ENCODE measurements around the gene FIGN. TPM values are rescaled to one million over a fixed set of nuclear protein-coding genes. Genes with fewer than 3 reads are reported as not detected.

The FIGN gene
- total and polyA plus RNA-seq, 2 of the 8 experiments (the other 6 are each of a cell fraction or from before 2014, with no cell fraction given): 5.0 to 22.8 TPM

DNA sequence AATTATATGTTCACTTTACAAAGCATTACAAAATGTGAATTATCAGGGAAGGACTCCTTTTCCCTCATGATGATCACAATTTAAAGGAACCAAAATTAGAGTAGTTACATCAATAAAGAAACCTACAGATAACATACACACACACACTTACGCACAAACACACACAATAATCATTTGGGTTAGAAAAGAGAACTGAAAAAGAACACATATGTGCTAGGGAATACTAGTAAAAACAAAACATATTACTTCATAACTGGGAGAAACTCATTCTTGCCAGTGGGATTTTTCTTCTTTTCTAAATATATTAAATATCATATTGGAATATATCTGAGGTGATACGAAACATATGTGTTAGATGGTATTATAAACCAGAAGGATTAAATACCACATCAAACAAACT lies 42.3 kb downstream of the FIGN start:
- Histone ChIP-seq H2BK120ac (replicated peaks; ENCODE audit: low read depth, low read length) (no peak overlapping the region), H2AFZ (ENCODE audit: low read length) (no peak overlapping the region), H4K8ac (ENCODE audit: extremely low read depth, insufficient read depth, low read length) (no peak overlapping the region), H2BK5ac (ENCODE audit: low read depth, low read length) (no peak overlapping the region), H3K9me3 (ENCODE audit: insufficient read depth in 2 of 2, low read depth in 1 of 2, low read length in 1 of 2) (no peaks in the 10 kb centered on the region), H3K27me3 (replicated peaks in 1 of 4; ENCODE audit: control insufficient read depth in 3 of 4, extremely low read depth in 1 of 4, insufficient read depth in 3 of 4, low read length in 3 of 4) (no peaks in the 10 kb centered on the region), H3K4me1 (replicated peaks in 1 of 4; ENCODE audit: control insufficient read depth in 3 of 4, insufficient read depth in 4 of 4, low read length in 3 of 4) (peaks cover 0 to 17% (median 12%) of the 10 kb centered on the region in 4 experiments; a peak in 5 of 7 replicates), H3K4me3 (ENCODE audit: extremely low read depth in 1 of 4, insufficient read depth in 2 of 4, low read depth in 3 of 4, low read length in 4 of 4) (no peak overlapping the region), H3K9ac (replicated peaks in 1 of 4; ENCODE audit: extremely low read depth in 1 of 4, low read depth in 3 of 4, low read length in 3 of 4) (no peak overlapping the region), H4K91ac (replicated peaks; ENCODE audit: insufficient read length, low read length) (no peak overlapping the region), H3K18ac (ENCODE audit: extremely low read depth, low read length) (no peak overlapping the region), H3K14ac (ENCODE audit: insufficient read length) (no peak overlapping the region), H2AK5ac (ENCODE audit: low read depth, low read length) (no peak overlapping the region), H2BK15ac (ENCODE audit: low read length) (no peak overlapping the region), H4K5ac (ENCODE audit: insufficient read length, low read depth, low read length) (no peak overlapping the region), H3K27ac (ENCODE audit: low read depth, low read length) (no peak overlapping the region), H2BK12ac (ENCODE audit: low read depth, low read length) (no peak overlapping the region; the same call in 1 of the 2 replicates), H3K79me1 (ENCODE audit: low read depth, low read length) (peaks cover 2% of the 10 kb centered on the region; the same call in 1 of the 2 replicates), H3K4me2 (ENCODE audit: insufficient read depth in 1 of 2, low read depth in 2 of 2, low read length in 2 of 2) (no peak overlapping the region), H2BK20ac (ENCODE audit: low read length) (no peak overlapping the region), H3K56ac (replicated peaks; ENCODE audit: insufficient read length, low read depth, low read length) (no peak overlapping the region), H4K20me1 (replicated peaks in 1 of 2; ENCODE audit: control insufficient read depth in 1 of 2, insufficient read depth in 2 of 2, low read length in 2 of 2) (no peaks in the 10 kb centered on the region), H3K23me2 (ENCODE audit: low read depth, low read length) (no peaks in the 10 kb centered on the region), H3K23ac (ENCODE audit: insufficient read length) (no peak overlapping the region), H3K79me2 (ENCODE audit: control insufficient read depth in 1 of 2, insufficient read depth in 2 of 2, low read length in 2 of 2) (peaks cover 0 to 55% of the 10 kb centered on the region in 2 experiments; a peak in 3 of 4 replicates), H3K4ac (replicated peaks; ENCODE audit: insufficient read length, low read depth, low read length) (no peak overlapping the region), H3K36me3 (ENCODE audit: control insufficient read depth in 2 of 4, insufficient read depth in 4 of 4, low read length in 3 of 4) (no peaks in the 10 kb centered on the region)
- FAIRE-seq (no peak), DNase-seq (ENCODE audit: low read depth in 1 of 2, low spot score in 2 of 2) (no peak)
- CTCF ChIA-PET (ENCODE audit: partially characterized antibody): interaction anchor here (1.0 kb wide), 1 partner anchor 10 kb away, joined by 3 read pairs; no protein-coding TSS in a partner anchor
- 87% methylated on average over 2 of the region's 2 CpGs; no CpG with 5 or more reads in 1 of the 2 experiments for WGBS, 2 experiments (ENCODE audit: extremely low coverage in 1 of 2, insufficient coverage in 1 of 2, insufficient read length in 1 of 2, insufficient replicate concordance in 2 of 2, low coverage in 1 of 2, low lambda C conversion rate in 2 of 2, missing lambda C conversion rate in 1 of 2)
- POLR2A ChIA-PET (ENCODE audit: partially characterized antibody): interaction anchor here (0.9 to 1.1 kb wide), 2 partner anchors 24 to 45 kb away, joined by 3 read pairs; no protein-coding TSS in a partner anchor
- no peak for TF ChIP-seq EP300 (IDR thresholded peaks at IDR 0.05; ENCODE audit: borderline replicate concordance in 1 of 2, low read depth in 2 of 2, low read length in 2 of 2)
- TF ChIP-seq YY1 (IDR thresholded peaks at IDR 0.05; ENCODE audit: low read depth, low read length): no peak
- no peak for TF ChIP-seq HDAC2 (IDR thresholded peaks at IDR 0.05; ENCODE audit: borderline replicate concordance in 1 of 2, low read depth in 2 of 2, low read length in 2 of 2)
- TF ChIP-seq CHD1 (IDR thresholded peaks at IDR 0.05; ENCODE audit: low read depth, low read length): no peak
- TF ChIP-seq SP2 (IDR thresholded peaks at IDR 0.05; ENCODE audit: low read length): no peak
- TF ChIP-seq RAD21 (IDR thresholded peaks at IDR 0.05 in 1 of 2, conservative IDR thresholded peaks at IDR 0.05 in 1 of 2; ENCODE audit: low read depth in 2 of 2, low read length in 2 of 2): no peak
- TF ChIP-seq POU5F1 (IDR thresholded peaks at IDR 0.05; ENCODE audit: low read depth, low read length): no peak
- no peak for TF ChIP-seq NANOG (IDR thresholded peaks at IDR 0.05; ENCODE audit: insufficient read depth, low read depth, low read length, poor library complexity, severe bottlenecking)
- TF ChIP-seq, protein P1, sequence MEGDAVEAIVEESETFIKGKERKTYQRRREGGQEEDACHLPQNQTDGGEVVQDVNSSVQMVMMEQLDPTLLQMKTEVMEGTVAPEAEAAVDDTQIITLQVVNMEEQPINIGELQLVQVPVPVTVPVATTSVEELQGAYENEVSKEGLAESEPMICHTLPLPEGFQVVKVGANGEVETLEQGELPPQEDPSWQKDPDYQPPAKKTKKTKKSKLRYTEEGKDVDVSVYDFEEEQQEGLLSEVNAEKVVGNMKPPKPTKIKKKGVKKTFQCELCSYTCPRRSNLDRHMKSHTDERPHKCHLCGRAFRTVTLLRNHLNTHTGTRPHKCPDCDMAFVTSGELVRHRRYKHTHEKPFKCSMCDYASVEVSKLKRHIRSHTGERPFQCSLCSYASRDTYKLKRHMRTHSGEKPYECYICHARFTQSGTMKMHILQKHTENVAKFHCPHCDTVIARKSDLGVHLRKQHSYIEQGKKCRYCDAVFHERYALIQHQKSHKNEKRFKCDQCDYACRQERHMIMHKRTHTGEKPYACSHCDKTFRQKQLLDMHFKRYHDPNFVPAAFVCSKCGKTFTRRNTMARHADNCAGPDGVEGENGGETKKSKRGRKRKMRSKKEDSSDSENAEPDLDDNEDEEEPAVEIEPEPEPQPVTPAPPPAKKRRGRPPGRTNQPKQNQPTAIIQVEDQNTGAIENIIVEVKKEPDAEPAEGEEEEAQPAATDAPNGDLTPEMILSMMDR (IDR thresholded peaks at IDR 0.05; ENCODE audit: control extremely low read depth in 1 of 3, insufficient read depth in 1 of 3, low read depth in 1 of 3, low read length in 3 of 3): no peak
- no peak for TF ChIP-seq EZH2 (IDR thresholded peaks at IDR 0.05; ENCODE audit: low read depth, low read length, severe bottlenecking)

Measured in H1 (cell line).